ENCODE data around the gene ATG9B. TPM values are rescaled to one million over a fixed set of nuclear protein-coding genes. Genes with fewer than 3 reads are reported as not detected.
A peak's percentile ranks its signal among the peaks of the same experiment; 100 is the strongest.

Gene ATG9B
- total and polyA plus RNA-seq, 2 donors (not counting 1 experiment from before 2014, with no cell fraction given) = 5.1 to 7.2 TPM

GRCh38 chr7:150988230-150989226 lies 35.8 kb downstream of the ATG9B start:
- Histone ChIP-seq H3K9me3 (ENCODE audit: control extremely low read depth in 1 of 3, control insufficient read depth in 2 of 3, insufficient read depth in 1 of 3, low read length in 2 of 3) (peaks cover 0 to 26% (median 5%) of the 10 kb centered on the region in 3 donors), H3K27ac (ENCODE audit: low read length in 2 of 2) (no peak overlapping the region), H2AFZ (ENCODE audit: insufficient read depth, low read depth, low read length, poor library complexity, severe bottlenecking) (no peak overlapping the region), H3K79me2 (ENCODE audit: control insufficient read depth, insufficient read depth, low read length) (no peaks in the 10 kb centered on the region), H3K4me3 (ENCODE audit: control extremely low read depth in 1 of 5, extremely low read depth in 1 of 5, insufficient read depth in 1 of 5, low read depth in 2 of 5, low read length in 4 of 5) (no peak overlapping the region), H3K4me2 (replicated peaks; ENCODE audit: low read depth, low read length, poor library complexity, severe bottlenecking) (peak overlapping the region; percentile 13), H3K9ac (ENCODE audit: low read length) (no peak overlapping the region), H3K27me3 (replicated peaks in 1 of 4; ENCODE audit: control extremely low read depth in 1 of 4, control insufficient read depth in 3 of 4, insufficient read depth in 4 of 4, low read length in 3 of 4) (peaks cover 0 to 52% (median 10%) of the 10 kb centered on the region in 4 experiments), H4K20me1 (ENCODE audit: control insufficient read depth, insufficient read depth, low read length, poor library complexity, severe bottlenecking) (no peaks in the 10 kb centered on the region), H3K36me3 (replicated peaks in 1 of 2; ENCODE audit: control extremely low read depth in 1 of 2, control insufficient read depth in 1 of 2, extremely low read depth in 1 of 2, insufficient read depth in 2 of 2, low read length in 1 of 2) (no peaks in the 10 kb centered on the region), H3K4me1 (ENCODE audit: control insufficient read depth in 2 of 2, insufficient read depth in 2 of 2, low read length in 2 of 2) (peaks cover 8 to 10% of the 10 kb centered on the region in 2 donors)
- Mint-ChIP-seq H3K4me1 (peaks cover 13% of the 10 kb centered on the region), H3K9me3 (ENCODE audit: insufficient read depth) (peaks cover 3% of the 10 kb centered on the region), H3K4me3 (no peak overlapping the region), H3K27ac (no peak overlapping the region), H3K27me3 (peaks cover 60% of the 10 kb centered on the region)
- ChIA-PET POLR2A (no interaction called here), CTCF (interaction anchor here (0.6 to 1.6 kb wide), 3 partner anchors 11 to 210 kb away, joined by 3 to 4 read pairs (median 4); no protein-coding TSS in a partner anchor)
- ATAC-seq (ENCODE audit: low read depth) (peak; percentile 48), DNase-seq (peak; percentile 68)
- intact Hi-C loops (cut with micrococcal nuclease) = loop anchor here (1.0 to 10.0 kb wide), 2 partner anchors 90 to 214 kb away; no protein-coding TSS in a partner anchor
- TF ChIP-seq EZH2 (IDR thresholded peaks at IDR 0.05; ENCODE audit: borderline replicate concordance, insufficient read depth, low read depth, low read length, poor library complexity, severe bottlenecking) (no peak), CTCF (IDR thresholded peaks at IDR 0.05) (peak; percentile 72)
- 11% methylated on average over 21 of the region's 31 CpGs for WGBS (ENCODE audit: insufficient coverage)
